Cardiac muscle cell (in vitro differentiated cells and primary cell): ENCODE data around the gene RRP9. TPM values are rescaled to one million over a fixed set of nuclear protein-coding genes. Genes with fewer than 3 reads are reported as not detected.

ENCODE experiments used
- DNase-seq, 2 donors: peaks; one replicate each; pipeline versions ENCODE4 v3.0.0 to v3.0.0-alpha.2; 2010 to 2017; ENCODE audit warnings: low read depth in 1 of 2, low spot score in 1 of 2
- H3K27ac ChIP-seq: fragments of 200-600 bp; sonication (generic); 2 replicates; pipeline ENCODE4 v1.5.1; 2016
- H3K27me3 ChIP-seq: fragments of 200-600 bp; sonication (generic); 2 replicates; pipeline ENCODE4 v1.6.0; 2016; ENCODE audit warnings: control low read depth
- H3K36me3 ChIP-seq: fragments of 200-600 bp; sonication (generic); 2 replicates; pipeline ENCODE4 v1.5.1; 2016; ENCODE audit warnings: control low read depth
- H3K4me1 ChIP-seq: fragments of 200-600 bp; sonication (generic); 2 replicates; pipeline ENCODE4 v1.8.1; 2017; ENCODE audit warnings: low read depth, mild to moderate bottlenecking, mixed run types
- H3K4me3 ChIP-seq: fragments of 200-600 bp; sonication (generic); 2 replicates; pipeline ENCODE4 v1.5.1; 2016; ENCODE audit warnings: mild to moderate bottlenecking
- H3K9me3 ChIP-seq: fragments of 200-600 bp; sonication (generic); 2 replicates; pipeline ENCODE4 v1.5.1; 2017; ENCODE audit warnings: low read depth, mild to moderate bottlenecking, control low read depth
- CTCF ChIP-seq: IDR thresholded peaks from 2 replicates; pipeline ENCODE4 v1.5.1; 2012; ENCODE audit warnings: low read depth, mild to moderate bottlenecking, low read length
- polyA plus RNA-seq: library from polyadenylated mRNA; unstranded; fragments of >200 nt; fragmentation: Nextera tagmentation; extraction: Ambion mirVana; gene quantifications from 2 replicates; pipeline ENCODE4 v1.2.1, GENCODE V29; 2016
- total RNA-seq: library from RNA; depleted of rRNA; stranded (reverse); fragments of >200 nt; gene quantifications from 2 replicates; pipeline ENCODE4 v1.2.3, GENCODE V29; 2016

The RRP9 gene
- total and polyA plus RNA-seq, 2 experiments from 2014 or later, result 22.3 to 38.2 TPM

GRCh38 chr3:51985063-51985462, 43.4 kb upstream of the RRP9 start:
- TF ChIP-seq CTCF, result no peak
- no peak overlapping the region for H3K27ac ChIP-seq
- DNase-seq, result no peak

GRCh38 chr3:51984269-51984647, 42.6 kb upstream of the RRP9 start:
- Histone ChIP-seq H3K36me3 (no peaks in the 10 kb centered on the region), H3K4me1 (peaks cover 16% of the 10 kb centered on the region), H3K9me3 (no peaks in the 10 kb centered on the region), H3K27ac (peak overlapping the region; percentile 86), H3K4me3 (no peak overlapping the region), H3K27me3 (no peaks in the 10 kb centered on the region)
- no peak for TF ChIP-seq CTCF
- no peak for DNase-seq

More at GRCh38 chr3:51985063-51985462, 43.4 kb upstream of the RRP9 start:
- Histone ChIP-seq H3K27me3 (no peaks in the 10 kb centered on the region), H3K36me3 (no peaks in the 10 kb centered on the region), H3K9me3 (no peaks in the 10 kb centered on the region), H3K4me1 (peaks cover 16% of the 10 kb centered on the region), H3K4me3 (no peak overlapping the region)

GRCh38 chr3:51983578-51984268, 42.0 kb upstream of the RRP9 start:
- DNase-seq, result no peak
- H3K27me3 ChIP-seq, result no peaks in the 10 kb centered on the region
- peak overlapping the region; percentile 27 for H3K4me3 ChIP-seq
- H3K36me3 ChIP-seq, result no peaks in the 10 kb centered on the region
- peak overlapping the region; percentile 86 for H3K27ac ChIP-seq
- H3K9me3 ChIP-seq, result no peaks in the 10 kb centered on the region
- no peak for TF ChIP-seq CTCF
- H3K4me1 ChIP-seq, result peaks cover 16% of the 10 kb centered on the region

- Histone ChIP-seq H3K27me3 (no peaks in the 10 kb centered on the region), H3K4me1 (peaks cover 16% of the 10 kb centered on the region), H3K36me3 (no peaks in the 10 kb centered on the region), H3K4me3 (peak within 1 kb of the TSS; percentile 27), H3K27ac (peak within 1 kb of the TSS; percentile 86), H3K9me3 (no peaks in the 10 kb centered on the region)
- DNase-seq, result peak; percentile 91 to 94
- no peak for TF ChIP-seq CTCF
Observed at GRCh38 chr3:51982838-51983577, 41.3 kb upstream of the RRP9 start, which contains the start of gene ACY1. TSS of gene ACY1 (plus strand) at chr3:51983535. CDS start at chr3:51984065, 530 bp downstream.

- Histone ChIP-seq H3K36me3 (no peaks in the 10 kb centered on the region), H3K27me3 (no peaks in the 10 kb centered on the region), H3K4me1 (peaks cover 16% of the 10 kb centered on the region), H3K27ac (peak overlapping the region; percentile 86), H3K9me3 (no peaks in the 10 kb centered on the region), H3K4me3 (peak overlapping the region; percentile 27)
- TF ChIP-seq CTCF, result peak; percentile 58
- DNase-seq, result peak in 1 of 2 donors; percentile 57
Observed at GRCh38 chr3:51982352-51982837, 40.7 kb upstream of the RRP9 start.
